Measurements from ENCODE around the gene LRP1-AS. TPM values are rescaled to one million over a fixed set of nuclear protein-coding genes. Genes with fewer than 3 reads are reported as not detected.

The LRP1-AS gene
- total RNA-seq, 1 experiment from 2014 or later = not detected

- DNase-seq (ENCODE audit: low read depth, low spot score) (no peak), ATAC-seq (no peak)
- H3K27me3 ChIP-seq (ENCODE audit: control insufficient read depth, insufficient read depth, low read length) = no peaks in the 10 kb centered on the region
- H3K36me3 ChIP-seq (ENCODE audit: control insufficient read depth, insufficient read depth, low read length) = no peaks in the 10 kb centered on the region
- H3K27ac ChIP-seq (ENCODE audit: low read length) = no peak overlapping the region
- ChIA-PET POLR2A (no interaction called here), CTCF (no interaction called here)
- TF ChIP-seq CTCF (IDR thresholded peaks at IDR 0.05) (no peak), POLR2AphosphoS5 (IDR thresholded peaks at IDR 0.05; ENCODE audit: low read depth, low read length) (no peak), TCF7L2 (IDR thresholded peaks at IDR 0.05; ENCODE audit: low read depth, low read length) (no peak), SIN3A (IDR thresholded peaks at IDR 0.05; ENCODE audit: borderline replicate concordance, insufficient read depth, low read depth, low read length) (no peak), REST (IDR thresholded peaks at IDR 0.05; ENCODE audit: insufficient read depth in 1 of 2, low read depth in 2 of 2, low read length in 1 of 2) (no peak)
- H3K9me3 ChIP-seq (ENCODE audit: control insufficient read depth, insufficient read depth, low read depth, low read length) = no peaks in the 10 kb centered on the region
- intact Hi-C loops (cut with micrococcal nuclease; ENCODE audit: unreplicated experiment) = no loop called here
- BruUV-seq (replicated peaks) = no TSS peak
- in situ Hi-C loops (cut with HindIII; ENCODE audit: low pct_unique_long_range_greater_than_20kb, low sequenced_read_pairs) = no loop called here
- 0 out of 2 replicates have a peak, but pooled peaks cover 5% of the 10 kb centered on the region for H3K4me1 ChIP-seq (ENCODE audit: control insufficient read depth, insufficient read depth, low read length)
- H3K4me3 ChIP-seq (ENCODE audit: low read depth in 2 of 2, low read length in 2 of 2) = no peak overlapping the region
Measured at GRCh38 chr12:57130941-57131340, 16.5 kb downstream of the LRP1-AS start.

DNA sequence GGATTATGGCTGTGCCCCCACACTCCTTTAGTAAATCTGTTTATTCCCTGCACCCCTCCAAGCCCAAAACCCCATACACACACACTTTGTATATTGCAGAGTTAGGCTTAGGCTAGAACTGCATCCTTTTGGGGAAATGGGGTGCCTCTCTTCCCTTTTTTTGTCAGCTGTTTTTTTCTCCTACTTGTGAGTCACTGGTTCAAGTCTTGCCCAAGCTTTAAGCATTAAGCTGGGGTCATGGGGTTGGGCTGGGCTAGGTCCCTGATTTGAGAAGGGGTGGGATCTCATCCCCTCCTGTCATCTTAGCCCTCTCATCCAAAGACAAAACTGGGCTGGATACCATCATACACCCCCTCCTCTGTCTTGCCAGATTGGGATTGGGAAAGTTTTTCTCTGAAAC, 17.5 kb downstream of the LRP1-AS start:
- Histone ChIP-seq H3K4me3 (ENCODE audit: low read depth in 2 of 2, low read length in 2 of 2) (peak overlapping the region in 1 of 2 experiments; percentile 78; a peak in 1 of 4 replicates), H3K27me3 (ENCODE audit: control insufficient read depth, insufficient read depth, low read length) (no peaks in the 10 kb centered on the region), H3K9me3 (ENCODE audit: control insufficient read depth, insufficient read depth, low read depth, low read length) (no peaks in the 10 kb centered on the region), H3K27ac (ENCODE audit: low read length) (no peak overlapping the region), H3K4me1 (ENCODE audit: control insufficient read depth, insufficient read depth, low read length) (0 out of 2 replicates have a peak, but pooled peaks cover 5% of the 10 kb centered on the region), H3K36me3 (ENCODE audit: control insufficient read depth, insufficient read depth, low read length) (no peaks in the 10 kb centered on the region)
- intact Hi-C loops (cut with micrococcal nuclease; ENCODE audit: unreplicated experiment) = no loop called here
- CTCF ChIA-PET = no interaction called here
- ATAC-seq (no peak), DNase-seq (ENCODE audit: low read depth, low spot score) (no peak)
- POLR2A ChIA-PET = no interaction called here
- no TSS peak for BruUV-seq (replicated peaks)
- in situ Hi-C loops (cut with HindIII; ENCODE audit: low pct_unique_long_range_greater_than_20kb, low sequenced_read_pairs) = no loop called here
- TF ChIP-seq REST (IDR thresholded peaks at IDR 0.05; ENCODE audit: insufficient read depth in 1 of 2, low read depth in 2 of 2, low read length in 1 of 2) (no peak), POLR2AphosphoS5 (IDR thresholded peaks at IDR 0.05; ENCODE audit: low read depth, low read length) (no peak), SIN3A (IDR thresholded peaks at IDR 0.05; ENCODE audit: borderline replicate concordance, insufficient read depth, low read depth, low read length) (no peak)
